Stimulated activated CD8-positive, alpha-beta memory T cell treated with anti-CD3 and anti-CD28 coated beads, Interleukin-12 subunit alpha, Interleukin-12 subunit beta, amount 100 ng/mL, for 4 hours (primary cell): ENCODE data around the gene KLC4.
"Not testable (repeated sequence)": the region's sequence is repeated elsewhere in the genome, so short reads cannot be mapped to it uniquely, and the experiment has no call there.

Experiments
- DNase-seq: peaks from one replicate; pipeline ENCODE4 v3.0.0-alpha.2; 2020; ENCODE audit warnings: low read depth

Gene KLC4

DNA sequence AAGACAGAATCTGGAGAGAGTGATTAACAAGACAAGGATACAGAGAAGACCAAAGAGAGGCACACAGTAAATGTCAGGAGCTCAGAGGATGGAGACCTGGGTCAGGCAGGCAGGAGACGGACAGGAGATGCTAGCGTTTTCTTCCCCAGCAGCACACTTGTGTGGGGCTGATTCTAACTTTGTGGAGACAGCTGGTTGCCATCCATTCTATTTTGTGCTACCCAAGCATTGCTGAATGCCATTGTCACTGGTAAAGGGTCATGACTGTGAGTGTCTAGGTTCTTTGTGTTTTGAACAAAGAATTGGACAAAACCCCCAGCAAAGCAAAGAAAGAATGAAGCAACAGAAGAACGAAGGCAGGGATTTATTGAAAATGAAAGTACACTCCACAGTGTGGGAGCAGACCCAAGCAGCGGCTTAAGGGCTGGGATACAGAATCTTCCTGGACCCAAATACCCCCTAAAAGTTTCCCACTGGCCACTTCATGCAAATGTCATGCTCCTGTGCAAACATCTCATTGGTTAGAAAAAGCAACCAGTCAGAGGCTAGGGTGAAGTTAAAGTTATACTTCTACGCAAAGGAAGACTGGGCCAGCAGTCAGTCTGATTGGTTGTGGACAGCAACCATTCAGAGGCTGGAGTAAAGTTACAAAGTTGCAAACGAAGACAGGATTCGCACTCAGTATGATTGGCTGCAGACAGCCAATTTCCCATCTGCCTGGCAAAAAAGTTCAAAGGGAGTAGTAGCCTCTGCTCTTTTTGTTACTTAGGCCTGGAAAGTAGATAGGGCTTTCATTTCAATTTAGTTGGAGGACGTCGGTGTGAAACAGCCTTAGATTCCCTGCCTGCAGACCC lies 34.2 kb downstream of the KLC4 start:
- no peak for DNase-seq

DNA sequence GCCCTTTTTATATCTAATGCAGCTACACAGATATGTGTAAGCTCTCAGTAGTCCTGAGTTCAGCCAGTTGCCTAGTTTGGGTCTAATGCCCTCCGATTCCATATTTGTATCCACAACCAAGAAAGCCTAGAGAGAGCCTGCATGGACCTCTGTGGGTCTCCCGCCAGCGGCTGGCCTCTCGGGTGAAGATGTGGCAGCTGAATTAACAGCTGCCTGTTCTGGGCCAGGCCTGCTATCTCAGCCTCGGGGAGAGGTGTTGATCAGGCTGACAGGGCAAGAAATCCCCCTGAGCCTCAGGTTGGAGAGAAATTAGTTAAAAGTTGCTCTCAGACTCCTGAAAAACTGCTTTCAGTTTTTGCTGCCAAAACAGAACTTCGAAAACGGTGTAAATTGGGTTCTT lies 36.5 kb downstream of the KLC4 start:
- no peak for DNase-seq

DNA sequence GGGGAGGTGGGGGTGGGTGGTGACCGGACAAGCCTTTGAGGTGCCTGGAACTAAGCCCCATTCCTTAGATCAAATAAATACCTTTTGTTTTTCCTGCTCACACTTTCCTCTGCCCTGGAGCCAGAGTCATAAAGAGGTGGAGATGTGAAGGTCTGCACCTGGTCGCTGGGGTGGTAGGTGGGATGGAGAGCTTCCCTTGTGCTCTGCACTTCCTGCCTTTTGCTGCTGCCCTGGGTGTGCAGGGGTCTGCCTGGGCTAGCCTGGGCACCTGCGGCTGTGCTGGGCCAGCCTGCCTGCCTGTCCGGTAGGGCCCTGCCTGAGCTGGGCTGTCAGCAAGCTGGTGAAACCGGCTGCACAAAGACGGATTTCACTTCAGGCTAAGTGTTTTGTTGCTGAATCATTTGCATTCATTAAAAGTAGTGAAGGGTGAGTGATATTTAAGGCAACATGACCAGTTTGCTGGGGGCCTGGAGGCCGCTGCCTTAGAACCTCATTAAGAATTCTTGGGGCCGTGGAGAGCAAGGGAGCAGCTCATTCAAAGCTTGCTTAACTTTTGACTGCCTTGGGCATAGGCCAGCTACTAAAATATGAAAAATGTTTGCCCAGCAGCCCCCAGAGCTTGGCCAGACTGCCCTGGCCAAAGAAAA lies 37.1 kb downstream of the KLC4 start:
- no peak for DNase-seq

DNA sequence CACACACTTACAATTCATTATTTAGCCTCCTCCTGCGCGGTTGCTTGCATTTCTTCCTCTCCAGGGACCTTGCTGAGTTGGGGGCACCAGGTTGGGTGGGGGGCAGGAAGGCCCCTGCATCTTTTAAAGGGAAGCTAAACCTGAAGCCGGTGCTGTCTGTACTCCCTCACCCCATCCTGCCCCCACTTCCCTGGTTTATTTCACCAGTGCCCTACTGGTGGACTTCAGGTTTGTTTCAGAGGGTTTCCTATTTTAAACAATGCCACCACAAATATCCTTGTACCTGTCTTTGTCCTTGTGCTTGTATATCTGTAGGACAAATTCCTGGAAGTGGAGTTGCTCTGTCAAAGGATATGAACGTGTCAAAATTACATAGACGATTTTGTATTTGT lies 37.7 kb downstream of the KLC4 start:
- DNase-seq: no peak

DNA sequence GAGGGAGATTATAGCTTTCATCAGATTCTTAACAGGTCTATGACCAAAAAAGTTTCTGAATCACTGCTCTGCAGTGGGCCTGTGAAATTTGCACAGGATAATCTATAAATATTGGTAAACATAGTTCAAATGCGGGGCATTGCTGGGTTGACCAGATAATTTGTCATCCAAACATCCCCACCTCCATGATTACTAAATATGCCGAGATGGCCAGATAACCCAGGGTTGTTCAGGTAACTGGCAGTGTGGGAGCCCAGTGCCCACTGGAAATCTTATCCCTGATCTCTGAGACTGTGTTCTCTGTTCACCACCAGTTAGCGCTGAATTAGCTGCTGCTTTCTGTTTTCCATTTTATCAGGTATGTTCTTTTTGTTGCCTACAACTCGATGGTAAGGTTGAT lies 38.1 kb downstream of the KLC4 start:
- DNase-seq: no peak

DNA sequence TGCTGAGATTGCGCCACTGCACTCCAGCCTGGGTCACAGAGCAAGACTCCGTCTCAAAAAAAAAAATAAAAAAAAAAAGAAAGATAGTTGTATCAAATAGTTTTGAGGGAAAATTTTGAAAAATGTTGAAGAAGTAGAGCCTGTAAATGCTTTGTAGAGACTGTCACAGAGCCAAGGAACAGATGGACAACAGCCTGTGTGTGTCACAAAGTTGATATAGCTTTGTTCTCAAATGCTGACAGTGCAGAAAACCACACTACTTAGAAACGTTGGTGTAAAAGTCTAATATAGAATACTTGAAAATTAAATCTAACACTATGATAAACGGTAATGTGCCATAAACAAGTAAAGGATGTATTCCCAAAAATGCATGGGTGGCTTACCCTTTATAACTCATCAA lies 42.1 kb downstream of the KLC4 start:
- no peak for DNase-seq

DNA sequence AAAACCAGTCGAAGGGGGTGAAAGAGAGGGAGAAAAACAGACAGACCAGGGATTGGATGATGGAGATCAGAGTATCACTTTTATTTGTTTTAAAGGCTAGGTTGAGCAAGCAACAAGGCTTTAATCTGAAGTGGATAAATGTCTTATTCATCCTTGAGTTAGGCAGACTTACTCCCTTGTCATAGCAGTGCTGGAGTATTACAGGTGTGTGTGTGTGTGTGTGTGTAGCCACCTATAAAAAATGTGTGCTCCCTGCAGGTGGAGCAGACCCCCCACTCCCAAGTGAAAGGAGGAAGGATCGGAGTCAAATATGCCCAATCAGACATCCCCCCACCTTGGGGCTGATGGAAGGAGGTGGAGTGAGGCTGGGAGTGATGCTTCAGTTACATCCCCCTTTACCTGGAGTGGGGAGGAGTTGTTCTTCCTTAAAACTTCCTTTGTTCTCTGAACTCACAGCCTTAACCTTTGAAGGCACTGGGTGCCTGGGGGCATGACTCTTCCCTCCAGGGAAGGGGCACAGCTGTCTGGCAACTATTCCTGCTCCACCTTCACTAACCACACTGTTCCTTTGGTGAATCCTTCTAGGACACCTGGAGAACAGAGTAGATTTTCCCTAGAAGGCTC lies 43.9 kb downstream of the KLC4 start:
- no peak for DNase-seq

DNA sequence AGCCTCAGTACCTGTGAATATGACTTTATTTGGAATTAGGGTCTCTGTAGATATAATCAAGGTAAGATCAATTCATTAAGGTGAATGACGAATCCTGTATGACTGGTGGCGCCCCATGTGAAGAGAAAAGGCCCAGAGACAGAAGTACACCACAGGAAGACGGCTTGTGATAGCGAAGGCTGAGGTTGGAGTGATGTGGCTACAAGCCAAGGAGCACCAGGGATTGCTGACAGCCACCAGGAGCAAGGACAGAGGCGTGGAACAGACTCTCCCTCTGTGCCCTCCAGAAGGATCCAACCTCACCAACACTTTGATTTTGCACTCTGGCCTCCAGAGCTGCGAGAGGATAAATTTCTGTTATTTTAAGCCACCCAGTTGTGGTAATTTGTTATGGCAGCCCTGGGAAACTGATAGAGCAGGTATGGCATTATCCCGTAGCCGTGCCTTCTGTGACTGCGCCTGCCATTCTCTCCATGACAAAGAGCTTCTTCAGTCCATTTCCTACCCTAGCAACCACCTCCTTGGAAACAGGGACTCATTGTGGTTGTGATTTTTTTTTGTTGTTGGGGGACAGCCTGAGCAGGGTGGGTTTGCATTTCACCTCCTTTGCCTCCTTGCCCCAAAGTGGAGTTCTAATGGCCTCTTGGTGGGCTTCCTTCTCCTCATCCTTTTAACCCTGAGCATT lies 46.2 kb downstream of the KLC4 start:
- no peak for DNase-seq

DNA sequence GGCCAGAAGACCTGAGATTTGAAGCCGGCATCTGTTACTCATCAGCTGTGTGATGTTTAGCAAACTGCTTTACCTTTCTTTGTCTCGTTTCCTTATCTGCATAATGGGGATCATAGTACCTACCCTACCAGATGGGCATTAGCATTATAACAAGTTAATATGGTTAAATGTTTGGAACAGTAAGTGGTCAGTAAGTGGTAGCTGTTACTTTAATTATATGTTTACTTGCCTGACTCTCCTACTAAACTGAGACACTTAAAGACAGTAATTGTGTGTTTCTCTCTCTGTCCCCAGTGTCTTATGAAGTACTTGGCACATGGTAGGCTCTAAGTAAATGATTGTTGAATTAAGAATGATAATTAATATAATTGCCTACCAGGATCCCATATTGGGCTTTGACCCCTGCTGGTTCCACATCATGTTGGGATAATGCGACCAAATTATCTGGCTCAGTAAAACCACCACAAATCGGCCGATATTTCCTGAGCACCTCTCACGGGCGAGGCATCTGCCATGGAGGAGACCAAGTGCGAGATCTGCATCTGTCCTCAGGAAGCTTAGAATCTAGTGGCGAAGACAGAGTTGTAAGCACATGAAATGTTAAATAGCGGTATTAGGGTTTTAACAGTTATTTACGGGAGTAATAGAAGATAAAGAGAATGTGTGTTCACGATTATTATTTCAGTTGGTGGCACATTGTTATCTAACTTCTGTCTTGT lies 48.1 kb downstream of the KLC4 start:
- no peak for DNase-seq

DNA sequence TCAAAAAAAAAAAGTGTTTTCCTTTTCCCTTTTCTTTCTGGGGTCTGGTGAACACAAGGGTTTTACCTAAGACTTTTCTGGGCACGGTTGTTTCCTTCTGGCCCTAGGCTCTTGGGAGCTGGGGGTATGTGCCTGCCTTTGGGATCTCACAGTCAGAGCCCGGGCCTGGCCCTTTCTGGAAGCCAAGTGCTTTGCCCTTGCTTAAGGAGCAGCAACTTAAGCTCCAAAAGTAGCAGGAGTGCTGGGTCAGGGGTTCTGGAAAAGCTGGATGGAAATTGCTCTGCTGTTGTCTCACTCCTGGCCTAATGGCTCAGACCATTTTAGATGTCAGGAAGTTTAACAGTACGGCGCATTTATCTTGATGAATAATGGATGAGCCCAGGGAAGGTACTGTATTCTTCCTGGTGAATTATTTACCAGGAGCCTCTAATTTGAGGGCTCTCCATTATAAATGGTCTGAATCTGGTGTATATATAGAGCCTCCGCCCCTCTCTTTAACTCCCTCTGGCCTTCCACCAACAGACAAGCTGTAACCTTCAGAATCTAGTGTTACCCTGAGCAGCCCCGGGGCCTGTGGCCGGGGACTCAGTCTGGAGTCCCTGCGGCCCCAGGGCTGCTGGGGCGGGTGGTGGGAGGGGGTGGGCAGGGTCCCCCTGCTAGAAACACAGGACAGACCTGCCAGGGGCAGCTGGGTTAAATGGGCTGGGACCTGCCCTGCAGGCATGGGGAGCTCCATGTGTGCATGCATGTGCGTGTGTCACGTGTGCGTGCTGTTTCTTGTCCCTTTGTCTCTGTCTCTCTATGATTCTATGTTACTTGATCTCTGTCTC lies 54.2 kb downstream of the KLC4 start:
- no peak for DNase-seq

DNA sequence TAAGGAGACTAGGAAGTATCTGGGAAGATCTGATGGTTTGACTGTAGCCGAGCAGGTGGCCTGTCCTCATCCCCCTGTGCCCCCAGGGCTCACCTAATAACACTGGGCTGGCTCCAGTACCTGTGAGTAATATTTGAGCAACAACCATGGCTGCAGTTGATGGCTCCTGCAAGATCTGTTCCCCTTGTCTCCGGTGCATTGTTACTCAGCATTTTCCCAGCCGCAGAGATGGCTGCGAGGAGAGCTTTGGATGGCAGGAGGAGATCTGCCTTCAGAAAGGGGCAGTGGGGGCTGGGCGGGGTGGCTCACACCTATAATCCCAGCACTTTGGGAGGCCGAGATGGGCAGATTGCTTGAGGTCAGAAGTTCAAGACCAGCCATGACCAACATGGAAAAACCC lies 55.9 kb downstream of the KLC4 start:
- no peak for DNase-seq

DNA sequence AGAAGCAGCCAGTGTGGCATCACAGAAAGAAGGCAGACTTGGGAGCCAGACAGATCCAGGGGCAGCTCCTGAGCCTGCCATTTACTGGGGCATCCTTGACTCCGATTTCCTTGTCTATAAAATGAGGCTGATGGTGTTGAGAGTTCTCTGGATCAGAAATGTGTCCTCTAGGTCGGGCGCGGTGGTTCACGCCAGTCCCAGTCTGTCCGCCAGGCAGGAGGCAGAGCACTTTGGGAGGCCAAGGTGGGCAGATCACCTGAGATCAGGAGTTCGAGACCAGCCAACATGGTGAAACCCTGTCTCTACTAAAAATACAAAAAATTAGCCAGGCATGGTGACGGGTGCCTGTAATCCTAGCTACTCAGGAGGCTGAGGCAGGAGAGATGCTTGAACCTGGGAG lies 58.0 kb downstream of the KLC4 start:
- not testable (repeated sequence) for DNase-seq

DNA sequence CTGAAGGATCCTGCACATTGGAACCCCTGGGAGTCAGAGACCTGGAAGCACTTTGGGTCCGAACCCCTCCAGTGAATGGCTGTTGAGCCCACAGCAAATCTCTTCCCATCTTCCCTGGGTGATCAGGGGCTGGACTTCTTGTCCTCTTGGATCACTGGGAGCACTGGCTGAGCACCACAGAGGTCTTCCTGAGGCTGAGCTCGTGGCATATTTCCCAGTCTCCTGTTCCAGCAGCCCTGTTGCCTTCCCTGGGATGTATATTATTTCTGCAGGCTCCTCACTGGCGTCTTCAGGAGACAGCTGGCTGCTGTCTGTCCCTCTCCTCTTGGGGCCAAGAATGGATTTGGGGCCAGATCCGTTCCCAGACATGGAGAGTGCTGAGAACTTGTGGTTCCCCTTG lies 60.1 kb downstream of the KLC4 start:
- DNase-seq: no peak

DNA sequence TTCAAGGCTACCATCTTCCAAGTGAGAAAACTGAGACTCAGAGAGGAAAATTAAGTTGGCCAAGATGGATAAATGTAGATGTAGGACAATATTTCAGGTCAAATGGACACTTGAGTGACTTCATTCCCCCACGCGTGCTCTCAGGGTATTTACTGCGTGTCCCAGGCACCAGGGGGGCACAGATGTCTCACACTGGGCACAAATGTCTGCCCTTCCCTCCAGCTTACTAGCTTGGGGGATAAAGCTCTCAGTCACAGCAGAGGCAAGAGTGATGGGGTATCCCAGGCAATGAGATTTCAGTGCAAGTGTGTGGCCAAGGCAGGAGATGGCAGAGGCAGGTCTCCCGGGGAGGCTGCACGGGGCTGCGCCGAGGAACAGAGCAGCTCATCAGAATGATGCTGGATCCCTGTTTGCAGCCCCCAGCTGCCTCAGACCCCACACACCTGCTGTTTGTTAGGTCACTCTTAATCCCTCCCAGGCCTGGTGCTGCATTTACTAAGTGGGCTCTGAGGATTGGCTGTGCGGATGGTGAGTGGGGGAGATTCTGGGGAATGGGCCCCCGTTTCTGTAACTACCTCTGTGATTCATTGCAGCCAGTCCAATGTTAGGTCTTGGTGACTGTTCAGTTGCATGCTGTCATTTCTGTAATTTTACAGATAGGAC lies 60.8 kb downstream of the KLC4 start:
- no peak for DNase-seq

DNA sequence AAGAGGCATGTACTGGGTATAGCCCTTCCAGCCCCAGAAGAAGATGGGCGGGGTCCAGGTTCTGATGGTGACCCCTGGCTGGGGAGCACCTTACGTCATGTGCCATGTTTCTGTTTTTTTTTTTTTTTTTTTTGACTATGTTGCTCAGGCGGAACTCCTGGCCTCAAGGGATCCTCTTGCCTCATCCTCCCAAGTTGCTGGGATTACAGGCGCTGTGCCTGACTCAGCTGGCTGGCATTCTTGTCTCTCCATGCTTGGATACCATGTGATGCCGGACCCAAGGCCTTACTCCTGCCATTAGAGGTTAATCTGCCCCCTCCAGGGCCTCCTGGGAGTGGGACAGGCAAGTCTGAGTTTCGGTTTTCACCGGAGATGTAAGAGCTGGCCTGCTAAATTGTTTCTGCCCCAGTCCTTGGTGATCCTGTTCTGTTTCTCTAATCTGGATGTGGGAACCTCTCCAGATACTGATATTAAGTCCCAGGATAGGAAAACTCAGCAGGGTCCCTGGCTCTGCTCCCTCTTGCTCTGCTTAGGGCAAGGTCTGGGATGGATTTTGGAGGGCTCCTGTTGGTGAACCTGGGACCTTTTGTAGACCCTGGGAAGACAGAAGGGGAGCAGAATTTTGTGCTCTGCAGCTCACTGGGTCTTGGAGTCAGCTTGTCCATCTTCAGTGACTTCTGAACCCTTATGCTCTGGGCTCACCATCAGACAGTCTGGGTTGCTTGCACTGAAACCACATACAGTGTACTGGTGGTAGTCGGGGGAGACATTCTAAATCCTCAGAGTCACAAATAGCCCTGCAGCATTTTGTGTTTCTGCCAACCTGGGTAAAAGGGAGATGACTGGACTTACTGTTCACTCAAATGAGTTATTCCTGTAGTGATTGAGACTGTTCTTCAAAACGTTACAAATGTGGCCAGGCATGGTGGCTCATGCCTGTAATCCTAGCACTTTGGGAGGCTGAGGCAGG lies 61.8 kb downstream of the KLC4 start:
- no peak for DNase-seq

DNA sequence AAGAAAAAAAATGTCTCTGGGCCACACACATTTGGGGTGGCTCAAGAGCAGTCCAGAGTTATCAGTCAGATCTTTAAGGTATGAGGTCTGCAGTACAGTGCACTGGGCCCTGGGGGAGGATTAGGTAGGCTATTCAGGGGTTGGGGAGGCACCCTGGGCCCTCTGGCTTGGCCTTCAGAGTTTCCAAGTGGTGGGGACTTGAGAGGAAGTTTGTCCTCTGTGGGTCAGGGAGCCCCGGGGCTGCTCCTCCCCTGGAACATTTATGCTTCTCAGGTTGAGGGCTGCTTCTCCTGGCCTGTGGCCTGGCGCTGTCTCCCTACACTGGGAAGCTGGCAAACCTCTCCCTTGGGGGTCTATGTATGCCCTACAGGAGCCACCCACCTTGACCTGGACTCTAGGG lies 62.7 kb downstream of the KLC4 start:
- no peak for DNase-seq

DNA sequence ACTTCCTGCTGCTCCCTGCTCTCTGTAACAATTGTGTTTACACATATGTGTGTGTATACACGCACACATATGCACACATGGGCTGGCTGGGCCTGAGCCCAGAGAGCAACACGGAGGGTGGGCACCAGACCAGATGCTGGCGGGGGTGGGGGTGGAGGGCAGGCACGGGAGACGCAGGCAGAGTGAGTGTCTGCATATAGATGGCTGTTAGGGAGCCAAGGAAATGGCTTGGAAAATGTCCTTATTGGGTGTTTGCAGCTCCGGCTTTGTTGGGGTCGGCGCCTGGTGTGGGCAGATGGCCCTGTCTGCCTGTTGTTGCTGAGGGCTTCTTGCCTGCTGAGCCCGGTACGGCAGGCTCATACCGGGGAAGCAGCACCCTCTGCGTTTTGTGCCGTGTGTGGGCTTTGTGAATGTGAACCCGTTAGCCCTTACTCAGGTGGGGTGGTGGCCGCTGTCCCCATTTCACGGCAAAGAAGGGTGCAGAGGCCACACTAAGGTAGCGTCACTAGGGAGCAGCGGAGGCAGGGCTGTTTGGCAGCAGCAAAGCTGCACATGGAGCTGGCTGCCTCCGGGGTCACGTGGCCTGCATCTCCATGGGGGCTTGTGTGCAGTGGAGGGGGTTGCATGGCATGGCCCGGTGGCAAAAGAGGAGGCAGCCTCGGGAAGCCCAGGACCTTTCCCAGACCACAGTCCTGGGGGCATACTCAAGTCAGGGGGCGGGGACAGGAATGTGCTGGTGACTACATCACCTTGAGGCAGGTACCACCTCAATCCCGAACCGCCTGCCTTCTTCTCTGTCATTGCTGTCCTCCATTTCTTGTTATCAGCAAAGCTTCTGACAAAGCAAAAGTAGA lies 64.3 kb downstream of the KLC4 start:
- no peak for DNase-seq

DNA sequence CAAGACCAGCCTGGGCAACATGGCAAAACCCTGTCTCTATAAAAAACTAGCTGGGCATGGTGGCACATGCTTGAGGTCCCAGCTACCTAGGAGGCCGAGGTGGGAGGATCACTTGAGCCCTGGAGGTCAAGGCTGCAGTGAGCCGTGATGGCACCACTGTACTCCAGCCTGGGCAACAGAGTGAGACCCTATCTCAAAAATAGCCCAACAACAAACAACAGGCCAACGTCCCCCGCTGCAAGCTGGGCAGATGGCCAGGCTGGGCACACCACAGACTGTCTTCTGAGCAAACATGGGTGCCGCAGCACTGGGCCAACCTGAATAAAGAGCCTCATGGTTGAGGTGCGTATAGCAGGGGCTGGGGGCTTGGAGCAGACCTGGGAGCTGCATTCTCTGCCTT lies 65.0 kb downstream of the KLC4 start:
- no peak for DNase-seq
